Measurements from ENCODE around the gene AGBL5.

- TF ChIP-seq, protein P1, sequence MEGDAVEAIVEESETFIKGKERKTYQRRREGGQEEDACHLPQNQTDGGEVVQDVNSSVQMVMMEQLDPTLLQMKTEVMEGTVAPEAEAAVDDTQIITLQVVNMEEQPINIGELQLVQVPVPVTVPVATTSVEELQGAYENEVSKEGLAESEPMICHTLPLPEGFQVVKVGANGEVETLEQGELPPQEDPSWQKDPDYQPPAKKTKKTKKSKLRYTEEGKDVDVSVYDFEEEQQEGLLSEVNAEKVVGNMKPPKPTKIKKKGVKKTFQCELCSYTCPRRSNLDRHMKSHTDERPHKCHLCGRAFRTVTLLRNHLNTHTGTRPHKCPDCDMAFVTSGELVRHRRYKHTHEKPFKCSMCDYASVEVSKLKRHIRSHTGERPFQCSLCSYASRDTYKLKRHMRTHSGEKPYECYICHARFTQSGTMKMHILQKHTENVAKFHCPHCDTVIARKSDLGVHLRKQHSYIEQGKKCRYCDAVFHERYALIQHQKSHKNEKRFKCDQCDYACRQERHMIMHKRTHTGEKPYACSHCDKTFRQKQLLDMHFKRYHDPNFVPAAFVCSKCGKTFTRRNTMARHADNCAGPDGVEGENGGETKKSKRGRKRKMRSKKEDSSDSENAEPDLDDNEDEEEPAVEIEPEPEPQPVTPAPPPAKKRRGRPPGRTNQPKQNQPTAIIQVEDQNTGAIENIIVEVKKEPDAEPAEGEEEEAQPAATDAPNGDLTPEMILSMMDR (IDR thresholded peaks at IDR 0.05; ENCODE audit: borderline replicate concordance, extremely low read depth, low read length, poor library complexity, severe bottlenecking), result no peak
- TF ChIP-seq EZH2 (IDR thresholded peaks at IDR 0.05; ENCODE audit: borderline replicate concordance, low read depth, low read length, severe bottlenecking), result no peak
These were observed 49.5 kb upstream of the AGBL5 start for GRCh38 chr2:27001950-27002349.

All from DND-41 (cell line).